Uterus (tissue), 2 donors: ENCODE results near the gene CDH4.

Experiments used
- CTCF ChIP-seq, 4 experiments: fragments of 200-600 bp in 2 of 4; fragments of 450-650 bp in 2 of 4; sonication (generic) in 2 of 4; IDR thresholded peaks; one replicate each; pipeline ENCODE4 v1.5.1; 2016 to 2019; ENCODE audit warnings: antibody characterized with exemption in 4 of 4, mild to moderate bottlenecking in 2 of 4, moderate library complexity in 1 of 4
- POLR2A ChIP-seq, 2 donors: fragments of 450-650 bp; IDR thresholded peaks; one replicate each; pipeline ENCODE4 v1.6.1; 2016; ENCODE audit warnings: antibody characterized with exemption in 2 of 2, mild to moderate bottlenecking in 1 of 2, moderate library complexity in 1 of 2

GRCh38 chr20:61659994-61660346 is 407.9 kb downstream of the CDH4 start:
- TF ChIP-seq CTCF (IDR thresholded peaks at IDR 0.05) = no peak
- no peak for TF ChIP-seq POLR2A (IDR thresholded peaks at IDR 0.05)
